GM18520 (cell line): ENCODE results near the gene KLHL36.

Source experiments
- ATAC-seq: cut with Tn5 transposase; IDR thresholded peaks from one replicate; pipeline ENCODE4 v1.9.1; 2021; ENCODE audit not compliant: unreplicated experiment

Gene KLHL36

GRCh38 chr16:84647828-84648594 is at the start of gene KLHL36:
KLHL36 (plus strand) TSS chr16:84648511; CDS start chr16:84650868, 2,357 bp downstream.
- ATAC-seq, result peak; percentile 65

- ATAC-seq, result no peak
Observed at GRCh38 chr16:84599521-84600202, 48.6 kb upstream of the KLHL36 start.

- peak; percentile 74 for ATAC-seq
Observed at GRCh38 chr16:84600343-84601229, 47.7 kb upstream of the KLHL36 start.

GRCh38 chr16:84603140-84603816 is 45.0 kb upstream of the KLHL36 start:
- no peak for ATAC-seq

GRCh38 chr16:84603940-84604339 is 44.4 kb upstream of the KLHL36 start:
- no peak for ATAC-seq

GRCh38 chr16:84604477-84605013 is 43.8 kb upstream of the KLHL36 start:
- ATAC-seq, result no peak

- no peak for ATAC-seq
Observed at GRCh38 chr16:84605339-84605848, 42.9 kb upstream of the KLHL36 start.

GRCh38 chr16:84606081-84606875 is 42.0 kb upstream of the KLHL36 start:
- no peak for ATAC-seq

GRCh38 chr16:84607061-84607460 is 41.2 kb upstream of the KLHL36 start:
- no peak for ATAC-seq

- peak; percentile 45 for ATAC-seq
Observed at GRCh38 chr16:84607694-84608093, 40.6 kb upstream of the KLHL36 start.

- ATAC-seq, result no peak
Observed at GRCh38 chr16:84608282-84608681, 40.0 kb upstream of the KLHL36 start.

- ATAC-seq, result no peak
Observed at GRCh38 chr16:84609563-84610177, 38.6 kb upstream of the KLHL36 start.

- ATAC-seq, result no peak
Observed at GRCh38 chr16:84610376-84610775, 37.9 kb upstream of the KLHL36 start.

GRCh38 chr16:84611041-84611440 is 37.3 kb upstream of the KLHL36 start:
- no peak for ATAC-seq

GRCh38 chr16:84612686-84613085 is 35.6 kb upstream of the KLHL36 start:
- no peak for ATAC-seq

GRCh38 chr16:84613408-84614072 is 34.8 kb upstream of the KLHL36 start:
- ATAC-seq, result no peak

- no peak for ATAC-seq
Observed at GRCh38 chr16:84614073-84614459, 34.2 kb upstream of the KLHL36 start.

GRCh38 chr16:84614623-84614967 is 33.7 kb upstream of the KLHL36 start:
- ATAC-seq, result no peak
